Measurements from ENCODE around the gene SPPL2C.

GRCh38 chr17:45837603-45838002, 7.1 kb upstream of the SPPL2C start:
- TF ChIP-seq ELF4 (CRISPR knock-in tag; IDR thresholded peaks at IDR 0.05; ENCODE audit: low read depth) (no peak), ETV6 (CRISPR knock-in tag; IDR thresholded peaks at IDR 0.05) (no peak), IRF1 (CRISPR knock-in tag; IDR thresholded peaks at IDR 0.05) (no peak), CTCF (IDR thresholded peaks at IDR 0.05) (no peak), NR3C1 (CRISPR knock-in tag; conservative IDR thresholded peaks at IDR 0.05; ENCODE audit: low read depth) (no peak), NFATC4 (CRISPR knock-in tag; IDR thresholded peaks at IDR 0.05) (no peak), ZNF138 (CRISPR knock-in tag; conservative IDR thresholded peaks at IDR 0.05) (no peak), ZNF512 (CRISPR knock-in tag; IDR thresholded peaks at IDR 0.05; ENCODE audit: borderline replicate concordance) (no peak), MLX (CRISPR knock-in tag; IDR thresholded peaks at IDR 0.05) (no peak), SP1 (CRISPR knock-in tag; conservative IDR thresholded peaks at IDR 0.05) (no peak), ATF6 (CRISPR knock-in tag; IDR thresholded peaks at IDR 0.05) (no peak), ATF2 (CRISPR knock-in tag; IDR thresholded peaks at IDR 0.05; ENCODE audit: borderline replicate concordance, low read depth) (no peak)
